SK-N-SH (cell line): ENCODE results near the gene HIPK2. TPM values are rescaled to one million over a fixed set of nuclear protein-coding genes. Genes with fewer than 3 reads are reported as not detected.
A peak's percentile ranks its signal among the peaks of the same experiment; 100 is the strongest.

Source experiments
- CTCF ChIA-PET: fragments of 300-600, 350-600 bp; formaldehyde crosslinking; extraction: SDS; loops from one replicate; lab custom pipeline; 2021; lab: Yijun Ruan, JAX
- POLR2A ChIA-PET: fragments of 350-600 bp; sonication (Branson Sonifier 250); formaldehyde crosslinking; extraction: SDS; loops from one replicate; lab custom pipeline; 2020; ENCODE audit warnings: antibody characterized with exemption, inconsistent platforms; lab: Yijun Ruan, JAX
- DNase-seq: peaks from one replicate; pipeline ENCODE4 v3.0.0; 2012
- H2AFZ ChIP-seq: fragments of 200-600 bp; sonication (generic); 2 replicates; pipeline ENCODE4 v1.8.1; 2016; ENCODE audit warnings: antibody characterized with exemption, mild to moderate bottlenecking, low read depth
- H3F3A ChIP-seq: fragments of 200-600 bp; sonication (generic); replicated peaks from 2 replicates; pipeline ENCODE3; 2016; ENCODE audit warnings: antibody characterized with exemption, mild to moderate bottlenecking; ENCODE audit not compliant: insufficient read depth
- H3K27ac ChIP-seq, 2 experiments: fragments of 200-500 bp in 1 of 2; fragments of 200-600 bp in 1 of 2; sonication (Bioruptor generic) in 1 of 2; sonication (generic), shearing (Covaris generic) in 1 of 2; 2 replicates each; pipeline versions ENCODE4 v1.5.1 to v1.6.1; 2014 to 2016; ENCODE audit warnings: low read depth in 2 of 2, inconsistent platforms in 1 of 2, low read length in 1 of 2, mild to moderate bottlenecking in 1 of 2, mixed read lengths in 1 of 2
- H3K27me3 ChIP-seq: fragments of 200-600 bp; sonication (generic), shearing (Covaris generic); 2 replicates; pipeline ENCODE4 v1.6.1; 2016; ENCODE audit warnings: mixed run types; ENCODE audit not compliant: insufficient read depth
- H3K36me3 ChIP-seq, 2 experiments: fragments of 200-500 bp in 1 of 2; fragments of 200-600 bp in 1 of 2; sonication (Bioruptor generic) in 1 of 2; sonication (generic) in 1 of 2; replicated peaks in 1 of 2; 2 replicates each; pipeline versions ENCODE3 to v1.5.1; 2014 to 2016; ENCODE audit warnings: low read length in 1 of 2, mild to moderate bottlenecking in 1 of 2; ENCODE audit not compliant: insufficient read depth in 2 of 2, control insufficient read depth in 1 of 2
- H3K4me1 ChIP-seq, 2 experiments: fragments of 200-500 bp in 1 of 2; fragments of 200-600 bp in 1 of 2; sonication (Bioruptor generic) in 1 of 2; sonication (generic), shearing (Covaris generic) in 1 of 2; 2 replicates each; pipeline versions ENCODE4 v1.5.1 to v1.6.1; 2014 to 2016; ENCODE audit warnings: low read depth in 1 of 2, low read length in 1 of 2, mixed run types in 1 of 2; ENCODE audit not compliant: insufficient read depth in 2 of 2, control insufficient read depth in 1 of 2
- H3K4me2 ChIP-seq: fragments of 200-600 bp; sonication (generic), shearing (Covaris generic); 2 replicates; pipeline ENCODE4 v1.6.1; 2017; ENCODE audit warnings: mixed run types
- H3K4me3 ChIP-seq, 2 experiments: fragments of 200-500 bp in 1 of 2; fragments of 200-600 bp in 1 of 2; sonication (Bioruptor generic) in 1 of 2; sonication (generic), shearing (Covaris generic) in 1 of 2; 2 replicates each; pipeline versions ENCODE4 v1.5.1 to v1.8.1; 2014 to 2016; ENCODE audit warnings: low read depth in 2 of 2, inconsistent platforms in 1 of 2, low read length in 1 of 2, mild to moderate bottlenecking in 1 of 2, mixed read lengths in 1 of 2, moderate library complexity in 1 of 2
- H3K79me2 ChIP-seq: fragments of 200-600 bp; sonication (generic); 2 replicates; pipeline ENCODE4 v1.8.1; 2017; ENCODE audit warnings: mild to moderate bottlenecking; ENCODE audit not compliant: insufficient read depth
- H3K9ac ChIP-seq: fragments of 200-600 bp; sonication (generic); 2 replicates; pipeline ENCODE4 v1.6.1; 2017; ENCODE audit warnings: mixed run types
- H3K9me2 ChIP-seq: fragments of 200-600 bp; sonication (generic); 2 replicates; pipeline ENCODE4 v1.6.1; 2017; ENCODE audit warnings: mixed run types
- H3K9me3 ChIP-seq: fragments of 200-600 bp; sonication (generic); 2 replicates; pipeline ENCODE4 v1.6.1; 2017; ENCODE audit warnings: mixed run types, mild to moderate bottlenecking, moderate library complexity
- H4K20me1 ChIP-seq: fragments of 200-600 bp; sonication (generic); 2 replicates; pipeline ENCODE4 v1.6.1; 2017; ENCODE audit warnings: mild to moderate bottlenecking, mixed run types; ENCODE audit not compliant: insufficient read depth
- REST ChIP-seq: IDR thresholded peaks from 2 replicates; pipeline ENCODE4 v1.6.1; 2012; ENCODE audit warnings: mild to moderate bottlenecking, low read depth, low read length, moderate library complexity
- USF1 ChIP-seq: IDR thresholded peaks from 2 replicates; pipeline ENCODE4 v1.4.0; 2012; ENCODE audit warnings: low read depth, borderline replicate concordance
- WGBS: methylation state at CpG from one replicate; pipeline ENCODE4 v1.1.6; 2017; ENCODE audit warnings: low lambda C conversion rate; 5-methylcytosine and 5-hydroxymethylcytosine counted together
- polyA plus RNA-seq, 3 experiments: library from polyadenylated mRNA; depleted of rRNA; stranded (reverse); fragments of >200 nt; gene quantifications; 2 replicates each; pipeline ENCODE4 v1.2.3, GENCODE V29; 2012

The HIPK2 gene
- polyA plus RNA-seq, 1 of the 3 experiments (the other 2 are of a cell fraction): 14.2 TPM

GRCh38 chr7:139777133-139777891 lies 486 bp downstream of the HIPK2 start:
- H3K79me2 ChIP-seq: peaks cover 59% of the 10 kb centered on the region
- peak; percentile 89 for DNase-seq

More at GRCh38 chr7:139777133-139777891, 486 bp downstream of the HIPK2 start:
- Histone ChIP-seq H3K4me2 (peak overlapping the region; percentile 90), H3F3A (peaks cover 44% of the 10 kb centered on the region), H3K4me3 (peak overlapping the region; percentile 84 to 98), H3K9me2 (no peaks in the 10 kb centered on the region), H3K9me3 (no peaks in the 10 kb centered on the region), H2AFZ (peak overlapping the region; percentile 49; the same call in 1 of the 2 replicates), H3K36me3 (peaks cover 1 to 4% of the 10 kb centered on the region in 2 experiments), H3K9ac (peak overlapping the region; percentile 82), H3K27me3 (no peaks in the 10 kb centered on the region), H3K4me1 (peaks cover 23 to 31% of the 10 kb centered on the region in 2 experiments), H3K27ac (peak overlapping the region; percentile 87 to 97), H4K20me1 (peaks cover 12% of the 10 kb centered on the region)
- no peak for TF ChIP-seq USF1
- 0 out of 2 replicates have a peak, but pooled peaks have one; percentile 20 for TF ChIP-seq REST
- 1% methylated on average over 32 of the region's 102 CpGs for WGBS
- POLR2A ChIA-PET: no interaction called here
- CTCF ChIA-PET: interaction anchor here (0.6 to 8.6 kb wide), 12 partner anchors 32 to 690 kb away, joined by 3 to 53 read pairs (median 3); no protein-coding TSS in a partner anchor
